Suprapubic skin (tissue), 4 donors: ENCODE measurements around the gene SH3RF1. TPM values are rescaled to one million over a fixed set of nuclear protein-coding genes. Genes with fewer than 3 reads are reported as not detected.

Experiments
- DNase-seq, 2 donors: peaks; one replicate each; pipeline ENCODE4 v3.0.0-alpha.2; 2019; ENCODE audit warnings: low spot score in 2 of 2
- H3K27ac ChIP-seq: fragments of 200-600 bp; sonication (generic); one replicate; pipeline ENCODE4 v1.5.1; 2019
- H3K27me3 ChIP-seq: fragments of 200-600 bp; sonication (generic); one replicate; pipeline ENCODE4 v1.5.1; 2019
- H3K36me3 ChIP-seq: fragments of 200-600 bp; sonication (generic); one replicate; pipeline ENCODE4 v1.5.1; 2019
- H3K4me1 ChIP-seq: fragments of 200-600 bp; sonication (generic); one replicate; pipeline ENCODE4 v1.5.1; 2019
- H3K4me3 ChIP-seq: fragments of 200-600 bp; sonication (generic); one replicate; pipeline ENCODE4 v1.5.1; 2019; ENCODE audit warnings: mild to moderate bottlenecking
- H3K9me3 ChIP-seq: fragments of 200-600 bp; sonication (generic); one replicate; pipeline ENCODE4 v1.5.1; 2019
- CTCF ChIP-seq, 2 donors: fragments of 200-600 bp in 1 of 2; fragments of 450-650 bp in 1 of 2; sonication (generic) in 1 of 2; IDR thresholded peaks; one replicate each; pipeline ENCODE4 v1.5.1; 2016 to 2019; ENCODE audit warnings: antibody characterized with exemption in 2 of 2, mild to moderate bottlenecking in 1 of 2, moderate library complexity in 1 of 2
- EP300 ChIP-seq: sonication (generic); formaldehyde crosslinking; IDR thresholded peaks from one replicate; pipeline ENCODE4 v1.6.1; 2017; ENCODE audit warnings: antibody characterized with exemption
- POLR2A ChIP-seq, 2 donors: fragments of 450-650 bp; IDR thresholded peaks; one replicate each; pipeline ENCODE4 v1.6.1; 2017; ENCODE audit warnings: antibody characterized with exemption in 2 of 2, mild to moderate bottlenecking in 2 of 2, moderate library complexity in 2 of 2
- POLR2AphosphoS5 ChIP-seq, 3 donors: sonication (generic); formaldehyde crosslinking; IDR thresholded peaks; one replicate each; pipeline ENCODE4 v1.6.1; 2017; ENCODE audit warnings: antibody characterized with exemption in 3 of 3
- WGBS: methylation state at CpG from one replicate; pipeline ENCODE4 v1.1.5; 2018; 5-methylcytosine and 5-hydroxymethylcytosine counted together
- total RNA-seq, 4 donors: library from RNA; depleted of rRNA; stranded (reverse); fragments of >200 nt; gene quantifications; one replicate each; pipeline ENCODE4 v1.1.0, GENCODE V29; 2016

Gene SH3RF1
- total RNA-seq, 4 donors from 2014 or later, result 10.8 to 18.1 (median 15.0) TPM

- peaks cover 17% of the 10 kb centered on the region for H3K4me1 ChIP-seq
- WGBS, result 47% methylated on average over 6 of the region's 6 CpGs
- no peak overlapping the region for H3K4me3 ChIP-seq
- no peak for DNase-seq
- H3K36me3 ChIP-seq, result no peaks in the 10 kb centered on the region
- no peaks in the 10 kb centered on the region for H3K9me3 ChIP-seq
- H3K27ac ChIP-seq, result no peak overlapping the region
- no peaks in the 10 kb centered on the region for H3K27me3 ChIP-seq
- no peak for TF ChIP-seq CTCF (IDR thresholded peaks at IDR 0.05)
- TF ChIP-seq EP300, result no peak
- no peak for TF ChIP-seq POLR2A (IDR thresholded peaks at IDR 0.05)
Observed at GRCh38 chr4:169229571-169230028, 41.2 kb downstream of the SH3RF1 start.

GRCh38 chr4:169228076-169228475 lies 42.7 kb downstream of the SH3RF1 start:
- TF ChIP-seq POLR2AphosphoS5 (IDR thresholded peaks at IDR 0.05) (no peak), CTCF (IDR thresholded peaks at IDR 0.05) (no peak), EP300 (no peak), POLR2A (IDR thresholded peaks at IDR 0.05) (no peak)
- 91% methylated on average over 1 of the region's 1 CpG for WGBS
- Histone ChIP-seq H3K4me3 (no peak overlapping the region), H3K9me3 (no peaks in the 10 kb centered on the region), H3K4me1 (peaks cover 15% of the 10 kb centered on the region), H3K36me3 (no peaks in the 10 kb centered on the region), H3K27me3 (no peaks in the 10 kb centered on the region), H3K27ac (no peak overlapping the region)
- no peak for DNase-seq

GRCh38 chr4:169226565-169226964 lies 44.2 kb downstream of the SH3RF1 start:
- H3K4me3 ChIP-seq, result no peak overlapping the region
- no peak for DNase-seq
- H3K4me1 ChIP-seq, result peaks cover 8% of the 10 kb centered on the region
- no peaks in the 10 kb centered on the region for H3K27me3 ChIP-seq
- TF ChIP-seq POLR2AphosphoS5 (IDR thresholded peaks at IDR 0.05) (no peak), POLR2A (IDR thresholded peaks at IDR 0.05) (no peak), CTCF (IDR thresholded peaks at IDR 0.05) (no peak), EP300 (no peak)
- H3K9me3 ChIP-seq, result no peaks in the 10 kb centered on the region
- H3K27ac ChIP-seq, result no peak overlapping the region
- no peaks in the 10 kb centered on the region for H3K36me3 ChIP-seq

GRCh38 chr4:169225812-169226211 lies 44.9 kb downstream of the SH3RF1 start:
- WGBS, result 43% methylated on average over 2 of the region's 2 CpGs
- H3K9me3 ChIP-seq, result no peaks in the 10 kb centered on the region
- no peaks in the 10 kb centered on the region for H3K36me3 ChIP-seq
- no peak overlapping the region for H3K4me3 ChIP-seq
- no peak for DNase-seq
- no peak overlapping the region for H3K27ac ChIP-seq
- peaks cover 8% of the 10 kb centered on the region for H3K4me1 ChIP-seq
- TF ChIP-seq POLR2AphosphoS5 (IDR thresholded peaks at IDR 0.05) (no peak), CTCF (IDR thresholded peaks at IDR 0.05) (no peak), EP300 (no peak)
- H3K27me3 ChIP-seq, result no peaks in the 10 kb centered on the region

GRCh38 chr4:169225058-169225751 lies 45.6 kb downstream of the SH3RF1 start:
- 92% methylated on average over 4 of the region's 4 CpGs for WGBS
- TF ChIP-seq POLR2A (IDR thresholded peaks at IDR 0.05) (no peak), EP300 (no peak), POLR2AphosphoS5 (IDR thresholded peaks at IDR 0.05) (no peak), CTCF (IDR thresholded peaks at IDR 0.05) (no peak)
- Histone ChIP-seq H3K9me3 (no peaks in the 10 kb centered on the region), H3K36me3 (no peaks in the 10 kb centered on the region), H3K4me1 (peaks cover 8% of the 10 kb centered on the region), H3K27ac (no peak overlapping the region), H3K27me3 (no peaks in the 10 kb centered on the region), H3K4me3 (no peak overlapping the region)
- no peak for DNase-seq
